ENCODE data around the gene IL5.

The IL5 gene

GRCh38 chr5:132495667-132496190 is 47.6 kb downstream of the IL5 start:
- Histone ChIP-seq H3K4me1 (ENCODE audit: control insufficient read depth, insufficient read depth, low read length) (peaks cover 11% of the 10 kb centered on the region), H3K9me3 (ENCODE audit: control insufficient read depth, insufficient read depth, low read length) (no peaks in the 10 kb centered on the region), H3K36me3 (ENCODE audit: control insufficient read depth, insufficient read depth, low read length) (no peaks in the 10 kb centered on the region), H3K9ac (ENCODE audit: low read depth, low read length) (no peak overlapping the region), H3K27me3 (ENCODE audit: control insufficient read depth, insufficient read depth, low read length) (peaks cover 26% of the 10 kb centered on the region), H3K4me3 (ENCODE audit: low read depth, low read length) (peak overlapping the region; percentile 84)

- Histone ChIP-seq H3K27me3 (ENCODE audit: control insufficient read depth, insufficient read depth, low read length) (peaks cover 35% of the 10 kb centered on the region), H3K36me3 (ENCODE audit: control insufficient read depth, insufficient read depth, low read length) (no peaks in the 10 kb centered on the region), H3K4me1 (ENCODE audit: control insufficient read depth, insufficient read depth, low read length) (peaks cover 13% of the 10 kb centered on the region), H3K4me3 (ENCODE audit: low read depth, low read length) (no peak overlapping the region), H3K9ac (ENCODE audit: low read depth, low read length) (no peak overlapping the region), H3K9me3 (ENCODE audit: control insufficient read depth, insufficient read depth, low read length) (no peaks in the 10 kb centered on the region)
These were observed 49.5 kb downstream of the IL5 start for GRCh38 chr5:132493821-132494220.

GRCh38 chr5:132493241-132493640 is 50.1 kb downstream of the IL5 start:
- Histone ChIP-seq H3K9ac (ENCODE audit: low read depth, low read length) (no peak overlapping the region), H3K36me3 (ENCODE audit: control insufficient read depth, insufficient read depth, low read length) (no peaks in the 10 kb centered on the region), H3K4me1 (ENCODE audit: control insufficient read depth, insufficient read depth, low read length) (peaks cover 13% of the 10 kb centered on the region), H3K9me3 (ENCODE audit: control insufficient read depth, insufficient read depth, low read length) (no peaks in the 10 kb centered on the region), H3K27me3 (ENCODE audit: control insufficient read depth, insufficient read depth, low read length) (peaks cover 35% of the 10 kb centered on the region), H3K4me3 (ENCODE audit: low read depth, low read length) (no peak overlapping the region)

GRCh38 chr5:132492386-132493125 is 50.8 kb downstream of the IL5 start:
- peaks cover 13% of the 10 kb centered on the region for H3K4me1 ChIP-seq (ENCODE audit: control insufficient read depth, insufficient read depth, low read length)
- H3K36me3 ChIP-seq (ENCODE audit: control insufficient read depth, insufficient read depth, low read length) = no peaks in the 10 kb centered on the region
- no peaks in the 10 kb centered on the region for H3K9me3 ChIP-seq (ENCODE audit: control insufficient read depth, insufficient read depth, low read length)
- no peak overlapping the region for H3K9ac ChIP-seq (ENCODE audit: low read depth, low read length)
- peak overlapping the region; percentile 80 for H3K4me3 ChIP-seq (ENCODE audit: low read depth, low read length)
- H3K27me3 ChIP-seq (ENCODE audit: control insufficient read depth, insufficient read depth, low read length) = peaks cover 35% of the 10 kb centered on the region
